Measurements from ENCODE around the gene ITM2B. TPM values are rescaled to one million over a fixed set of nuclear protein-coding genes. Genes with fewer than 3 reads are reported as not detected.

The ITM2B gene
- total and polyA plus RNA-seq, 2 experiments from 2014 or later: 139 to 318 TPM

DNA sequence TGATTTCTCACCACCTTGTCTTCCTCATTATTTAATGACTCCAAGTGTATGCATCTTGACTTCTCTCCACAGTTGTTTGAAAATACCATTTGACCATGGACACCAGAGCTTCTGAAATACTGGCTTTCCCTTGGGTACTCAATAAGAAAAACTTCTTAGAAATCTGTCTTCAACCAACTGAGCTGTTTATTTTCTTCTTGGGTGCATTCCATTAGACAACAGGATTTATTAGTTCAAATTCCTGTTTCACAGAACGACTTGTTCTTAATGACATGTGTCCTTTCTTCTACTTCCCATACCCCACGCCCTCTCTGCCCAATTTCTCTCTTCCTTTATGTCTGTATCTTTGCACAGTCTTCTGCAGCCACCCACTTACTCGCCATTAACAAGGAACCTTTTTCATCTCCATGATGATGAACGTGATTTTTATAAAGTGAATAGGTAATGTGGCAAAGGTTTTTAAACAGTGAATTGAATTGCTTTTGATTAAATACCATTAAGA lies 11.3 kb upstream of the ITM2B start:
- ATAC-seq: no peak
- no peaks in the 10 kb centered on the region for H3K27me3 Mint-ChIP-seq (ENCODE audit: insufficient read depth, low read depth, poor library complexity)
- no peak overlapping the region for H3K27ac Mint-ChIP-seq
- peaks cover 2% of the 10 kb centered on the region; the same call in 1 of the 3 replicates for H3K36me3 Mint-ChIP-seq (ENCODE audit: low read depth)
- Histone ChIP-seq H3K79me2 (replicated peaks; ENCODE audit: insufficient read depth) (no peaks in the 10 kb centered on the region), H2AFZ (no peak overlapping the region), H4K20me1 (replicated peaks; ENCODE audit: insufficient read depth) (no peaks in the 10 kb centered on the region), H3K4me2 (no peak overlapping the region), H3K9me2 (ENCODE audit: insufficient read depth) (no peaks in the 10 kb centered on the region), H3K27ac (ENCODE audit: low read depth) (no peak overlapping the region), H3K36me3 (ENCODE audit: insufficient read depth) (no peaks in the 10 kb centered on the region), H3K4me1 (ENCODE audit: insufficient read depth) (no peaks in the 10 kb centered on the region), H3K4me3 (no peak overlapping the region), H3K27me3 (ENCODE audit: insufficient read depth) (no peaks in the 10 kb centered on the region), H3F3A (replicated peaks; ENCODE audit: low read depth) (no peaks in the 10 kb centered on the region)
- no peak overlapping the region for H3K4me3 Mint-ChIP-seq
- no peaks in the 10 kb centered on the region for H3K4me1 Mint-ChIP-seq
- DNase-seq (ENCODE audit: low spot score): no peak
- peaks cover 10% of the 10 kb centered on the region; the same call in 2 of the 3 replicates for H3K9me3 Mint-ChIP-seq
- TF ChIP-seq, protein P1, sequence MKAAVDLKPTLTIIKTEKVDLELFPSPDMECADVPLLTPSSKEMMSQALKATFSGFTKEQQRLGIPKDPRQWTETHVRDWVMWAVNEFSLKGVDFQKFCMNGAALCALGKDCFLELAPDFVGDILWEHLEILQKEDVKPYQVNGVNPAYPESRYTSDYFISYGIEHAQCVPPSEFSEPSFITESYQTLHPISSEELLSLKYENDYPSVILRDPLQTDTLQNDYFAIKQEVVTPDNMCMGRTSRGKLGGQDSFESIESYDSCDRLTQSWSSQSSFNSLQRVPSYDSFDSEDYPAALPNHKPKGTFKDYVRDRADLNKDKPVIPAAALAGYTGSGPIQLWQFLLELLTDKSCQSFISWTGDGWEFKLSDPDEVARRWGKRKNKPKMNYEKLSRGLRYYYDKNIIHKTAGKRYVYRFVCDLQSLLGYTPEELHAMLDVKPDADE (IDR thresholded peaks at IDR 0.05): no peak
- TF ChIP-seq, protein P2, sequence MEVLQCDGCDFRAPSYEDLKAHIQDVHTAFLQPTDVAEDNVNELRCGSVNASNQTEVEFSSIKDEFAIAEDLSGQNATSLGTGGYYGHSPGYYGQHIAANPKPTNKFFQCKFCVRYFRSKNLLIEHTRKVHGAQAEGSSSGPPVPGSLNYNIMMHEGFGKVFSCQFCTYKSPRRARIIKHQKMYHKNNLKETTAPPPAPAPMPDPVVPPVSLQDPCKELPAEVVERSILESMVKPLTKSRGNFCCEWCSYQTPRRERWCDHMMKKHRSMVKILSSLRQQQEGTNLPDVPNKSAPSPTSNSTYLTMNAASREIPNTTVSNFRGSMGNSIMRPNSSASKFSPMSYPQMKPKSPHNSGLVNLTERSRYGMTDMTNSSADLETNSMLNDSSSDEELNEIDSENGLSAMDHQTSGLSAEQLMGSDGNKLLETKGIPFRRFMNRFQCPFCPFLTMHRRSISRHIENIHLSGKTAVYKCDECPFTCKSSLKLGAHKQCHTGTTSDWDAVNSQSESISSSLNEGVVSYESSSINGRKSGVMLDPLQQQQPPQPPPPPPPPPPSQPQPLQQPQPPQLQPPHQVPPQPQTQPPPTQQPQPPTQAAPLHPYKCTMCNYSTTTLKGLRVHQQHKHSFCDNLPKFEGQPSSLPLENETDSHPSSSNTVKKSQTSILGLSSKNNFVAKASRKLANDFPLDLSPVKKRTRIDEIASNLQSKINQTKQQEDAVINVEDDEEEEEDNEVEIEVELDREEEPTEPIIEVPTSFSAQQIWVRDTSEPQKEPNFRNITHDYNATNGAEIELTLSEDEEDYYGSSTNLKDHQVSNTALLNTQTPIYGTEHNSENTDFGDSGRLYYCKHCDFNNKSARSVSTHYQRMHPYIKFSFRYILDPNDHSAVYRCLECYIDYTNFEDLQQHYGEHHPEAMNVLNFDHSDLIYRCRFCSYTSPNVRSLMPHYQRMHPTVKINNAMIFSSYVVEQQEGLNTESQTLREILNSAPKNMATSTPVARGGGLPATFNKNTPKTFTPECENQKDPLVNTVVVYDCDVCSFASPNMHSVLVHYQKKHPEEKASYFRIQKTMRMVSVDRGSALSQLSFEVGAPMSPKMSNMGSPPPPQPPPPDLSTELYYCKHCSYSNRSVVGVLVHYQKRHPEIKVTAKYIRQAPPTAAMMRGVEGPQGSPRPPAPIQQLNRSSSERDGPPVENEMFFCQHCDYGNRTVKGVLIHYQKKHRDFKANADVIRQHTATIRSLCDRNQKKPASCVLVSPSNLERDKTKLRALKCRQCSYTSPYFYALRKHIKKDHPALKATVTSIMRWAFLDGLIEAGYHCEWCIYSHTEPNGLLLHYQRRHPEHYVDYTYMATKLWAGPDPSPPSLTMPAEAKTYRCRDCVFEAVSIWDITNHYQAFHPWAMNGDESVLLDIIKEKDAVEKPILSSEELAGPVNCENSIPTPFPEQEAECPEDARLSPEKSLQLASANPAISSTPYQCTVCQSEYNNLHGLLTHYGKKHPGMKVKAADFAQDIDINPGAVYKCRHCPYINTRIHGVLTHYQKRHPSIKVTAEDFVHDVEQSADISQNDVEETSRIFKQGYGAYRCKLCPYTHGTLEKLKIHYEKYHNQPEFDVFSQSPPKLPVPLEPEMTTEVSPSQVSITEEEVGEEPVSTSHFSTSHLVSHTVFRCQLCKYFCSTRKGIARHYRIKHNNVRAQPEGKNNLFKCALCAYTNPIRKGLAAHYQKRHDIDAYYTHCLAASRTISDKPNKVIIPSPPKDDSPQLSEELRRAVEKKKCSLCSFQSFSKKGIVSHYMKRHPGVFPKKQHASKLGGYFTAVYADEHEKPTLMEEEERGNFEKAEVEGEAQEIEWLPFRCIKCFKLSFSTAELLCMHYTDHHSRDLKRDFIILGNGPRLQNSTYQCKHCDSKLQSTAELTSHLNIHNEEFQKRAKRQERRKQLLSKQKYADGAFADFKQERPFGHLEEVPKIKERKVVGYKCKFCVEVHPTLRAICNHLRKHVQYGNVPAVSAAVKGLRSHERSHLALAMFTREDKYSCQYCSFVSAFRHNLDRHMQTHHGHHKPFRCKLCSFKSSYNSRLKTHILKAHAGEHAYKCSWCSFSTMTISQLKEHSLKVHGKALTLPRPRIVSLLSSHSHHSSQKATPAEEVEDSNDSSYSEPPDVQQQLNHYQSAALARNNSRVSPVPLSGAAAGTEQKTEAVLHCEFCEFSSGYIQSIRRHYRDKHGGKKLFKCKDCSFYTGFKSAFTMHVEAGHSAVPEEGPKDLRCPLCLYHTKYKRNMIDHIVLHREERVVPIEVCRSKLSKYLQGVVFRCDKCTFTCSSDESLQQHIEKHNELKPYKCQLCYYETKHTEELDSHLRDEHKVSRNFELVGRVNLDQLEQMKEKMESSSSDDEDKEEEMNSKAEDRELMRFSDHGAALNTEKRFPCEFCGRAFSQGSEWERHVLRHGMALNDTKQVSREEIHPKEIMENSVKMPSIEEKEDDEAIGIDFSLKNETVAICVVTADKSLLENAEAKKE (CRISPR knock-in tag; IDR thresholded peaks at IDR 0.05): no peak
- no peak for TF ChIP-seq JUNB (IDR thresholded peaks at IDR 0.05; ENCODE audit: unreplicated experiment)
- TF ChIP-seq EZH2phosphoT487 (IDR thresholded peaks at IDR 0.05; ENCODE audit: unreplicated experiment): no peak

Measured in GM23338 (cell line).